Activated CD4-positive, alpha-beta T cell treated with anti-CD3 and anti-CD28 coated beads, Interleukin-10, Interleukin-2, amounts not matched to agents 100 ng/mL and 50 ng/mL, durations not matched to agents 16 hours and 8 hours (primary cell): Measurements from ENCODE around the gene KTN1.

Experiments used
- DNase-seq: peaks from one replicate; pipeline ENCODE4 v3.0.0-alpha.2; 2020

KTN1 gene

DNA sequence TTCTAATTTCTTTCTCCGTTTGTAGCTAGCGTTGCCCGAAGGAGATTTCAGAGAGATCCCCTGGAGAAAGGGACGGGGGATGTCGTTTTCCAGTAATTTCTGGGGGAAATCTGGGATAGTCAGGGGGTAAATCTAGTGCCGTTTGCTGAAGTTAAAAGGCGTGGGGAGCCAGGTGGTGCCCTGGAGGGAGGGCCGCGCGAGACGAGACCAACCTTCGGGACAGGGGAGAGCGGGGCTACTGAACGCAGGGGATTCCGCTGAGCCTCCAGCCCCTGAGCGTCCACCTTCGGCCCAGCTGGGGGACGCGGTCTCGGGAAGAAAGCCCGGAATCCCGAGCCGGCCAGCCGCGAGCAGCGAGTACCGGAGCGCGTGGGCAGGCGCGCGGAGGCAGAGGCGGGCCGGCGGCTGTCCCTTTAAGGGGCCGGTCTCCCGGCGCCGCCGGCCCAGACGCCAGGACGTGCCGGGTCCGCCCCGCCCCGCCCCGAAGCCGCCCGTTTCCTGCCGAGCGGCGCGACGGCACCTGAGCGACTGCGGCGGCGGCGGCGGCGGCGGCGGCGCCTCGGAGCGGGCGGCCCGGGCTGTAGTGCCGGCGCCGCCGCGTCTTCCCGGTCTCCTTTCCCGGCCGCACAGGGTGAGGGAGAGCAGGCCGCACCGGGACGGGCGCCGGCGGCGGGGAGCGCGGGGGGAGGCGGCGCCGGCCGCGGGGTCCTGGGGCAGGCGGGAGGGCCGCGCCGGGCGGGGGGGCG, at the start of gene KTN1:
KTN1 (plus strand) TSS at position 484 of the 746 bp plus-strand sequence. CDS start 31,842 bp downstream, outside the sequence.
- peak; percentile 89 for DNase-seq

- DNase-seq: no peak
These were observed 49.5 kb upstream of the KTN1 start for GRCh38 chr14:55530464-55530863.

GRCh38 chr14:55532645-55533344, 47.2 kb upstream of the KTN1 start:
- no peak for DNase-seq

GRCh38 chr14:55533960-55534359, 46.0 kb upstream of the KTN1 start:
- no peak for DNase-seq

DNA sequence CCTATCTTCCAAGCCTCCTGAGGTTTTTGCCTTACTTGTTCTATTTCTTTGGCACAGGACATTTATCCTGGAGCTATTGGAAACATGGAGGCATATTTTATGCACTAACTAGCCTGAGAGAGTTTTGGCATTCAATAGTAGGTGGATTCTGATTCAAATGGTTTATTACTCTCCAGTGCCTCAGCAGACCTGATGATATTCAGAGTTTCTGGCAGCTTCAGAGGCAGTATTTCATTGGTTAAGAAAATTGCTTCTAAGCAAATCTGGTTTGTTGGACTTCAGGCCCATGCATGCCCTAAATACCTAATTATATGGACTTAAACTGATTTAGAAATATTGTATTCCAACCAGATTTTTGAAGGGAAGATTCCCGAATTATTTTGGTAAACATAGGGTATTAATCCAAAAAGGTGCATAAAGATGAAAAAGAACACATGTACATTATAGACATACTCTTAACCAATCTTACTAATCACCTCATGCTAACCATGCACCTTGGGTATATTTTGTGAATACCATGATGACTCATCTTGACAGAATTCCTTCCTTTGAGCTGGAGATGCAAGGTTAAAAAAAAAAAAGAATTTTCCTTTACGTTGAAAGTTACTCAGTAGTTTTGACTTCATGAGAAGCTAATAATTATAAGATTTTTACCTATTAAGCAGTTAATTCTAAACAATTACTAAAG, 44.3 kb upstream of the KTN1 start:
- no peak for DNase-seq

- no peak for DNase-seq
These were observed 43.8 kb upstream of the KTN1 start for GRCh38 chr14:55536204-55536708.

- DNase-seq: no peak
These were observed 42.2 kb upstream of the KTN1 start for GRCh38 chr14:55537782-55538181.

- DNase-seq: no peak
These were observed 40.0 kb upstream of the KTN1 start for GRCh38 chr14:55539975-55540374.

DNA sequence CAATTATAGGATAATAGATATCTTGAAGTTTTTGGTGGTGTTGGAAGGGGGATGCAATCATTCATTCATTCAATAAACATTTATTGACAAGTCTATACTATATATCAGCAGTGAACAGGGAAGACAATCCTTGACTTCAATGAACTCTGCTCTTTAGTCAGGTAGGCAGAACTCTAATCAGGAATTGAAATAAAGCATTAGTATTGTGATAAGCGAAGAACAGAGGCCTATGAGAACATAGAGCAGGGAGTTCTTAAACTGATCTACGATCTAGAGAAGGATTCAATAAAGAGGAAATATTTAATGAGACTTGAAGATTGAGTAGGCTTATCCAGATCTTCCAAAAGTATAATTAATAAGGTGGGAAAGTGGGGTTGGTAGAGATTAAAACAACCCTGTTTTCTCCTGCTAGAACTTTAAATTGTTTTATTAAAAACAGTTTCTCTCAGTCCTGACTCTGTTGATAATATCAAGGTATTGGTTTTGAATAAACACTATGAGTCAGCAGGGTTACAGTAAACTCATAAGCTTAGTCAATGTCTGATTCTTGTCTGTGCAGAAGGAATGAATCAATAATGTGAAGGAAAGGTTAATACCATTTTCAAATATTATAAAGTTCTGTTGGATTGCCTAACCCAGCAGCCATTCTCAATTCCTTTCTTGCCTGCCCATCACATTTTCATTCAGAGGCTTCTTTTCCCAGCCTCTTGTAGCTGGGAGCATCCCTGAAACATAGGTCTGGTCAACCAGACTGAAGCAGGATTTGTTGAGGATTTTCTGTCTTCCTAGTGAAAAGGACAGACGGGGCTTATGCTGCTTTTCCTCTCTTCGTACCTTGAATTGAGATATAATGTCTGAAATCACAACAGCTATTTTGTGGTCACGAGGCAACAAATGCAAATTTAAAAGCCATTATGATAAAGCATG, 38.9 kb upstream of the KTN1 start:
- DNase-seq: peak; percentile 45

- no peak for DNase-seq
These were observed 34.2 kb upstream of the KTN1 start for GRCh38 chr14:55545779-55546178.

DNA sequence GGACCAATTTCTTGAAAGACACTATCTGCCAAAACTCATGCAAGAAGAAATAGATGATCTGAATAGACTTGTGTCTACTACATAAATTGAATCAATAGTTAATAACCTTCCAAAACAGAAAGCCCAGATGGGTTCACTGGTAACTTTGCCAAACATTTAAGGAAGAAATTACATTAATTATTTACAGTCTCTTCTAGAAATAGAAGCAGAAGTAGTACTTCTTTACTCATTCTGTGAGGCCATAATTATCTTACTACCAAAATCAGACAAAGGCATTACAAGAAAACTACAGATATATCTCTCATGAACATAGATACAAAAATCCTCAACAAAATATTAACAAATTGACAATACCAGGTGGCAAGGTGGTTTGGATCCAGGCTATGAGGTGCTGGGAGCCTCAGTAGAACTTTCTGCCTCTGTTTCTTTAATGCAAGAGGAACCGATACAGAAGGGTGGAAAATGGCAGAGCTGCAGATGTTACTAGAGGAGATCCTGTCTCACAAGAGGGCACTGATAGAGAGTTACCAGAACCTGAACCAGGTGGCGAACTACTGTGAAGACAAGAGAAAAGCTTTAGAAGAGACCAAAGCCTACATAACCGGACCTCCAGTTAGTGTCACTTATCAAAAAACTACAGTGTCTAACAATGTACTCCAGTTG, 33.7 kb upstream of the KTN1 start:
- DNase-seq: no peak

GRCh38 chr14:55547650-55548315, 32.2 kb upstream of the KTN1 start:
- peak; percentile 14 for DNase-seq

GRCh38 chr14:55553791-55554190, 26.2 kb upstream of the KTN1 start:
- no peak for DNase-seq

- no peak for DNase-seq
These were observed 22.9 kb upstream of the KTN1 start for GRCh38 chr14:55556929-55557623.

DNA sequence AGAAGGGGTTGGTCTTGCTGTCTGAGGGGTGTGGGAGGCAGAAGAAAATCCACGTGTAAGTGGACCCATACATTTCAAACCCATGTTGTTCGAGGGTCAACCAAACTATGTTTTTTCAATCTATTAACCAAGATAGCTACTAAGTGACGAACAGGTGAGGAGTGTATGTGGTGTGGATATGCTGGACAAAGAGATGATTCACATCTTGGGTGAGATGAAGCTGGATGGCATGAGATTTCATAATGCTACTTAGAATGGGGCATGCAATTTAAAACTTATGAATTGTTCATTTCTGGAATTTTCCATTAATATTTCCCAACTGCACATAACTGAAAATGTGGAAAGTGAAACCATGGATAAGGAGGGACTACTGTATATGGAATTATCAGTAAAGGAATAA, 17.9 kb upstream of the KTN1 start:
- no peak for DNase-seq

DNA sequence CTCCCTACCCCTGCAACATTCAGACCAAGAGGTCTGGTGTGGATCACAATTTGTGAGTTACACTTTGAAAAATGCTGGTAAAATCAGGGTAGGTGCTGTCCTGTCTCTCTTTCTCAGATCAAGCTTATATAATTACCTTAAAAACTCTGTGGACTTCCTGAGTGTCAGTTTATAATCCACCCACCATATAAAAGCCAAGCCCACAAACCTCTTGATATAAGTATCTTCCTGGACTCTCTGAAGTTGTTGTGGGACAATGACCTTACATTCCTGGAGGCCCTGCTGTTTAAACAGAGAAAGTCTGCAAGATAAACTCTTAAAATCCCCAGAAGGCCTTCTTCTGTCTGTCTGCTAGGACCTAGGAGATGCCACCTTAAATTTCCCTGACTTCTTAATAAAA, 11.4 kb upstream of the KTN1 start:
- DNase-seq: no peak

GRCh38 chr14:55571125-55571889, 8.7 kb upstream of the KTN1 start:
- no peak for DNase-seq

- no peak for DNase-seq
These were observed 7.4 kb upstream of the KTN1 start for GRCh38 chr14:55572578-55572977.

- no peak for DNase-seq
These were observed 5.0 kb upstream of the KTN1 start for GRCh38 chr14:55574988-55575387.

DNA sequence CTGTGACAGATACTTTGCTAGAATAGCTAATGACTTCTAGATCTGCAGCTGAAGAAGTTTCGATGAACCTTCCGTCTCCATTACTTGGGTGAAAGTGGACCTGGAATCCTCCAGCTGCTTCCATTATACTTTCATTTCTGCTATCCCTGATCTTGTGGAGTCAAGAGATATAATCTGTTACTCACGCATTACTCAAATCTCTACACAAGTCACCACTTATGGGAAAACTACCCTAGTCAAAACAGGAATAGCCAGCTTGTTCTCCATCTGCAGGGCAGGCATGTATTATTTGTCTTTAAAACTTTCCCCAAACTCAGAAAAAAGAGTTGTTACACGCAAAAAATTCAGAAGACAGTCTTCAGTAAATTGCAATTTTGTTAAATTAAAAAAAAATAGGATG, 2.8 kb upstream of the KTN1 start:
- peak; percentile 79 for DNase-seq
